ENCODE results near the gene ZW10.
"Not testable (repeated sequence)": the region's sequence is repeated elsewhere in the genome, so short reads cannot be mapped to it uniquely, and the experiment has no call there.

ZW10 gene, protein sequence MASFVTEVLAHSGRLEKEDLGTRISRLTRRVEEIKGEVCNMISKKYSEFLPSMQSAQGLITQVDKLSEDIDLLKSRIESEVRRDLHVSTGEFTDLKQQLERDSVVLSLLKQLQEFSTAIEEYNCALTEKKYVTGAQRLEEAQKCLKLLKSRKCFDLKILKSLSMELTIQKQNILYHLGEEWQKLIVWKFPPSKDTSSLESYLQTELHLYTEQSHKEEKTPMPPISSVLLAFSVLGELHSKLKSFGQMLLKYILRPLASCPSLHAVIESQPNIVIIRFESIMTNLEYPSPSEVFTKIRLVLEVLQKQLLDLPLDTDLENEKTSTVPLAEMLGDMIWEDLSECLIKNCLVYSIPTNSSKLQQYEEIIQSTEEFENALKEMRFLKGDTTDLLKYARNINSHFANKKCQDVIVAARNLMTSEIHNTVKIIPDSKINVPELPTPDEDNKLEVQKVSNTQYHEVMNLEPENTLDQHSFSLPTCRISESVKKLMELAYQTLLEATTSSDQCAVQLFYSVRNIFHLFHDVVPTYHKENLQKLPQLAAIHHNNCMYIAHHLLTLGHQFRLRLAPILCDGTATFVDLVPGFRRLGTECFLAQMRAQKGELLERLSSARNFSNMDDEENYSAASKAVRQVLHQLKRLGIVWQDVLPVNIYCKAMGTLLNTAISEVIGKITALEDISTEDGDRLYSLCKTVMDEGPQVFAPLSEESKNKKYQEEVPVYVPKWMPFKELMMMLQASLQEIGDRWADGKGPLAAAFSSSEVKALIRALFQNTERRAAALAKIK

DNA sequence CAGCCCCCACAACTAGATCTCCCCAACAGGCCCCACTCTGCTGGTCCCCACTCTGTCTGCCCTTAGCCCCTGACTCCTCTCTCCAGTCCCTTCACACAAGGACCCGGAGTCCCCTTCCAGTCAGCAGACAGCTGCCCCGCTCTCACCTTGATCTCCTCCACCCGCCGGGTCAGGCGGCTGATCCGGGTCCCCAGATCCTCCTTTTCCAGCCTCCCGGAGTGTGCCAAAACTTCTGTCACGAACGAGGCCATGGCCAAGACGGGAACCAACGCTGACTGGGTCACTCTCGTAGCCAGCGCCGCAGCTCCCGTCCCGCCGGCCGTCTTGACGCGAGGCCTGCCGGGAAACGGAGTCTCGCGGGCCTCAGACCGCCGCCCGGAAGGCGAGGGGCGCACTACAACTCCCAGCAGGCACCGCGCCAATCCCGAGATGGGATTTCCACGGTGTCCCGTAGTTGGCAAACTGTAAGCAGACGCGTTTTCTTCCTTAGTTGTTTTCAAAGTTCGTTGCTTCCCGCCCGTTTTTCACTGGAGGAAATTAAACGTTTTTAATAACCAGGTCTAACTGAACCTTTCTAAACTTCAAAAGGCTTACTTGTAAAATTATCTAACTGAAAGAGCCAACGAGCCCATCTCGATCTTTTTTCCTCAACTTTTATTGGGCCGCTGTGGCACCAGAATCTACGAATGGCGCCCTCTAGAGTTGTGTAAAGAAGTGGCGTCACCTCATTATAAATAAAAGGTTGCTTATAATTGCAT lies at the start of gene ZW10:
Gene ZW10 (minus strand): TSS at position 277 of the 758 bp plus-strand sequence. CDS start 26 bp downstream, at position 251.
- peak; percentile 97 for DNase-seq (ENCODE audit: low spot score)

DNA sequence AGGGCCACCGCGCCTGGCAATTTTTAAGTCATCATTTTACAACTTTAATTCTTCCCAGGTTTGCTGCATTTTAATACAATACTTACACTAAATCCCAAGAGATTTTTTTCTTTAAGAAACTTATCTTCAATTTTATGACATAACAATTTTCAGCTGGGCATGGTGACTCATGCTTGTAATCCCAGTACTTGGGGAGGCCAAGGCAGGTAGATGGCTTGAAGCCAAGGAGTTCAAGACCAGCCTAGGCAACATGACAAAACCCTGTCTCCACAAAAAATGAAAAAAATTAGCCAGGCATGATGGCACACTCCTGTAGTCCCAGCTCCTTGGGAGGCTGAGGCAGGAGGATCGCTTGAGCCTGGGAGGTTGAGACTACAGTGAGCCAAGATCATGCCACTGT lies 44.9 kb upstream of the ZW10 start:
- DNase-seq (ENCODE audit: low spot score), result no peak

DNA sequence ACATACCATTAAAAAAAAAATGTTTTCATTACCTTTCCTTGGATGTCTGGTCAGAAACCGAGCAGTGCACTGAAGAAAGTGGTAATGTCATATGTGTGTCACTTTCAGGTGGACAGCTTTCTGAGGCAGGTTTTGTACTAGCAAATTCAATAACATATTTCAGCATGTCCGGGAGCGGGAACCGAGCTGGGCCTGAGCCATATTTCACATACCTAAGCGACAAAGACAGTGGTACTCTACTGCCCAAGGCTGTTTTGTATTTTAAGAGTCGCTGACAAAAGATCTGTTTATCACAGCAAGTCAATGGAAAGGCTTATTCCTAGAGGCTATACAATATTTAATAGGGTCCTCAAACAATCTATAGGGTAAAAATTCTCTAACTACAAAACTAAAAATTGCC lies 44.1 kb upstream of the ZW10 start:
- no peak for DNase-seq (ENCODE audit: low spot score)

DNA sequence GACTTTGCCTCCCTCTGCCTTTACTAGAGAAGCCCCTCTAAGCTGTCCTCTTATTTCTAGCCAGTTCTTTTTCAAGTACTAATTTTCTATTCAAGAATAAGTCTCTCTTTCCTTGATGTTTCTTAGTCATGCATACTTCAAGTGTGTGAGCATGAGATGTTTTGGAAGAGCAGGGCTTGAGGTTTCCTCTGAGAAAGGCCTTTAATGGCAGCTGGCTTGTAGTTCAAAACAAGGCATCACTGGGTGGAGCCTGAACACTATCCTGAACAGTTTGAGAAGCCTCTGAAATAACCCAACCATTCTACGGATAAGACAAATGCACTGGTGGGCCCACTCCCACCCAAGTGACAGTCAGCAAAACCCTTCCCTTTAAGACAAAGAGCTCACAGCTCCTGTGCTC lies 43.7 kb upstream of the ZW10 start:
- peak; percentile 6 for DNase-seq (ENCODE audit: low spot score)

DNA sequence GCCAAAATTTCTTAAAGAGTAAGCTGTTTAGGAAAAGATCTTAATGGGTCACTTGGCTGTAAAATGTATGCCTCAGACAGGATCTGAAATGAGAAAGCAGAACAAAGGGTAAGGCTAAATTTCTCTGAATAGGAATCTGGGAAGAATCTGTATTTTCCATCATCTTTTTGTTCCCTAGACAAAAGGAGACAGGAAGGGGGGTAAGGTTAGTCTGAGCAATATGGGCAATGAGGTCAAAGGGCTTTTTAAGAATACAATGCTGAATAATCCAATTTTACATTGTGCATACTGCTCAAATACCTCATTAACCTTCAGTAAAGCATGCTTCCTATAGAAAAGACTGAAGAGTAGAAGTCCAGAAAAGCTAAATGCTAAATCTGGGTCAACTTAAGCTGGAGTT lies 40.7 kb upstream of the ZW10 start:
- DNase-seq (ENCODE audit: low spot score), result no peak

DNA sequence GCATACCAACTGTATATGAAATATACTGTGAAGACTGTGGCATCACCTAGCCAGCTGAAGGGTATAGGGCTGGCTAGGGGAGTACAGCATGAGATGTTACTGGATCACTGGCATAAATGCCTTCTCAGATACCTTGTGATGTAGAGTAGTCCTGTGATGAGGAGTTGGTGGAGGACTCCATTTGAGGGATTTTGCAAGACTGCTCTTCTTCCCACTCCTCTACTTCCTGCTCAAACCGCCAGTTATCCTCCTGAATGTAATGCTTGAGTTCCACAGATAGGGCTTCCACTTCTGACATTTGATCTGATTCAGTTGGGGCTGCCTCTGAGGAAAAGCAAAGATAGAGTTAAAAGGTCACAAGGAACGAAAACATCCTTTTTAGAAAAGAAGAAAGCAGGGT lies 35.4 kb upstream of the ZW10 start:
- DNase-seq (ENCODE audit: low spot score), result no peak

DNA sequence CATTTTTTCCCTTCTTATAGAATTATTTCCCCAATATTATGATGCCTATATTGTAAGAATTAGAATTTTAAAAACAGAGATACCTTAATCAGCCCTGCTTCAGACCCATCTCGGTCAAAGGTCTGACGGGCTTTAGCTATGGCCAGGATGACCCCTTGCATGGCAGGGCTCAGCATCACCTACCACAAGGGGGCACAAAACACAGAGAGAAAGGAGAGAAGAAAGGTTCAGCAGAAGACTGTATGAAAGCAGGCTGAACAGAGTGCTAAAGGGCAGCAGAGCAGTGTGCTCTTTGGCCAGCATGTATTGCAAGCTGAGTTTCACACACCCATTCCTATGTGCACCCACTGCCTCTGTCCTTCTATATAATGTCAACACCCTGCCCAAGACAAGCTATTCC lies 32.9 kb upstream of the ZW10 start:
- peak; percentile 13 for DNase-seq (ENCODE audit: low spot score)

DNA sequence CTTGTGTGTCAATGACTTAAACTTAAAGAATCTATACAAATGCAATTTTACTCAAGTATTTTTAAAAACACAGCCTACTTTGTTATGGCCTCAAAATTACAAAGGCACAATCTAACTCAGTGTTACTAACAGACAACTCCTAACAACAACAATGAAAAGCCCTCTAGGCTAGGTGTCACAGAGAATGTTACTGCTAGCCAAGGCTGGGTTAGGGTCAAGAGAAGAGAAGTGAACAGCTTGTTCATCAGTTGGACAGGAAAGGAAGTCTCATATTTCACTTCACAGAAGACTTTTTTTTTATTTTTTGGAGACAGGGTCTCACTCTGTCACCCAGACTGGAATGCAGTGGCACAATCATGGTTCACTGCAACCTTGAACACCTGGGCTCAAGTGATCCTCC lies 32.1 kb upstream of the ZW10 start:
- no peak for DNase-seq (ENCODE audit: low spot score)

DNA sequence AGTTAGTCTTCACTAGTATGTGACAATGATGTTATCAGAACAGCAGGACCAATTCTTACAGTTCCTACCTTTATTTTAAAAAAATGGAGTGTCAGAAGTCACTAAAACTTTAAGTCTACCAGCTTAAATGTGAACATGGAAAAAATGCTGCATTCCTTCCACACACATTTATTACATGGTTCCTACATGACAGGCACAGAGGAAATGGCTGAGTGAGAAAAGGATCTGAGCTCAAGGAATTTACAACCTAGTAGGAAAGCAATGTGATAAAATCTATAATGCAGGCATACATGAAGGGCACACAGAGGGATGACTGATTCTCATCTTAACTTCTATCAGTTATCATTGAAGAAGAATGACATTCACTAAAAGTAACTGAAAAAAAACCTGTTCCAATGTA lies 29.1 kb upstream of the ZW10 start:
- no peak for DNase-seq (ENCODE audit: low spot score)

DNA sequence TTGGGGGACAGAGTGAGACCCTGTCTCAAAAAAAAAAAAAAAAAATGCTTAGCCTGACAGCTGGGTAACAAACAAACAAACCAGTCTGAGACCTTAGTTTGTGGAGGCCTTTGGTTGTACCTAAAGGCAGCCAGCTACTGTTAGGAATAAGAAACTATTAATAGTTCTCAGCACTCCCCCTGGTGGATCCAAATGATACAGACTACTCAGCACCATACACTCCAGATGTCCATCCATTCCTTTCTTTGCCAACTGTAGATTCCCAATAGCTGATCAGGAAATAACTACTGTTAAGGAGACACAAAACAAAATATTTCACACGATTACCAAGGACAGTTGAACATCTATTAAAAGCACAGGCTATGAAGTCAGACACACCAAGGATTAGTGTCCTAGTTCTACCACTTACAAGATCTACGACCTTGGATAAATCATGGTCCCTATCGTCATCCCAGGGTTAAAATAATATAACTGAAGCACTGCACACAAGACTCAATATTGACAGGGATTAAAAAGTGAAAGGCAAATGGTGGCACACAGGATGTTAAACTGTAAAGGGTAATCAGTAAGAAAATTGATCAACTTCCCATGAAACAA lies 23.3 kb upstream of the ZW10 start:
- DNase-seq (ENCODE audit: low spot score), result peak; percentile 79

DNA sequence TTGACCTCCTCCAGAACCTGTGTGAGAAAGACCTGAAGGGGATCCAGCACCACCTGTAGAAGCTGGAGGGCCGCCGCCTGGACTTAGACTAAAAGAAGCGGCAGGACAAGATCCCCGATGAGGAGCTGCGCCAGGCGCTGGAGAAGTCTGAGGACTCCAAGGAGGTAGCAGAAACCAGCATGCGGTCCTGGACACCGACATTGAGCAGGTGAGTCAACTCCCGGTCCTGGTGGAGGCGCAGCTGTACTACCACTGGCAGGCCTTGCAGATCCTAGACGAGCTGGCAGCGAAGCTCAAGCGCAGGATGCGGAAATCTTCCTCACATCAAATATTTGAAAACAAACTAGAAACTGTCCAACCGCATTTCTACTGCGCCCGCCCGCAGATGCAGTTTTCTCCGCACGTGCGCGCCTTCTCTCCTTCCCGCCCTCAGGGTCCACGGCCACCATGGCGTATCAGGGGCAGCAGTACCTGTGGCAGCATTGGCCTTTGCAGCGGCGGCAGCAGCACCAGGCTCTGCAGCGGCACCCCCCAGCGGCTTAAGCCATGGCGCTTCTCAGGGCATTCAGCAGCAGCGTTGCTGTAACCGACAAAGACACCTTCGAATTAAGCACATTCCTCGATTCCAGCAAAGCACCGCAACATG lies 16.3 kb upstream of the ZW10 start:
- DNase-seq (ENCODE audit: low spot score), result no peak

DNA sequence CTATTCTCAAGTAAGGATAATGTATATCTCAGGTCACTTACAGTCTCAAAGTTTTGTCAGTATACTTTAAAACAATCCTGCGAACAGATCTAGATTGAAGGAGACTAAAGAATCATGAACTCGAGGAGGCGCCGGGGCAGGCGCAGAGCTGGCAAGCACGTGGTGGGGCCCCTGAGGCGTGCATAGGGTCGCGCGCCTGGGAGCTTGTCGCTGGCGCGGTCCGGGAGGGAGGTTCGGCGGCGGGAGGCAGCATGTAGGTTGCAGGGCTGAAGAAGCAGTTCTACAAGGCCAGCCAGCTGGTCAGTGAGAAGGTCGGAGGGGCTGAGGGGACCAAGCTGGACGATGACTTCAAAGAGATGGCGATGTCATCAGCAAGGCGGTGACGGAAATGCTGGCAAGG lies 15.5 kb upstream of the ZW10 start:
- not testable (repeated sequence) for DNase-seq (ENCODE audit: low spot score)

DNA sequence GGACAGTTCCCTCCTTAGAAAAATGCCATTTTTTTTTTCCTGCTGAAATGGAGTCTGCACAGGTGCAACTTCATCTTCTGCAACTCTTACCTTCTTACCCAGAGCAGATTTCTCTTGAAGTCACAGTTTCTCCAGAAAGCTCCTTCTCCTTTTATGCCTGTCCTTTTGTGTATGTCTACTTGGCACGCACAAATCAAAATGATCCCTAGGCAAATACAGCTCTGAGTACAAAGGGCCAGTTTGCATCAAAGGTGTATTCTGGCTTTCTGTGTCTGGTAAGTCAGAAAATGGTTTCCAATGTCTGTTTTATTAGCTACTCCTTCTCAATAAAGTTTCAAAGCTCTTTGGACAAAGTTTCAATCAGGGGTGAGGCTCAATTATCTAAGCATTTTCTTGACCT lies 8.6 kb upstream of the ZW10 start:
- DNase-seq (ENCODE audit: low spot score), result no peak

DNA sequence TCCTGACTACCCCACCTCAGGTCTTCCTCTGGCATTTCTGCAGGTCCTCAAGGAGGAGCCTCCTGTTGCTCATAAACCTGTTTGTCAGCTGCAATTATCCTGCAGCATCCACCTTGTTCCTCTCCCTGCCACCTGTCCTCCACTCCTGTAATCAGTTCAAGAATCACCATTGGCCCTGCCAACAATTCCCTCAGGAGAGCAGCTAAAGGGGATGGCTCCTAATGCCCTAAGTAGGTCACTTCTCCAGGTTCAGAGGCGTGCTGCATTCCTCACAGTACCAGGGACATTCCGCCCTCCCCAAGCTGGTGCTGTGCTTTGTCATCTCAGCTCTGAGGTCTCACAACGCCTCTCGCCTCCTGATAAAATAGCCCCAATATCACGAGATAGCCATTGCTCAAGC lies 8.2 kb upstream of the ZW10 start:
- no peak for DNase-seq (ENCODE audit: low spot score)

DNA sequence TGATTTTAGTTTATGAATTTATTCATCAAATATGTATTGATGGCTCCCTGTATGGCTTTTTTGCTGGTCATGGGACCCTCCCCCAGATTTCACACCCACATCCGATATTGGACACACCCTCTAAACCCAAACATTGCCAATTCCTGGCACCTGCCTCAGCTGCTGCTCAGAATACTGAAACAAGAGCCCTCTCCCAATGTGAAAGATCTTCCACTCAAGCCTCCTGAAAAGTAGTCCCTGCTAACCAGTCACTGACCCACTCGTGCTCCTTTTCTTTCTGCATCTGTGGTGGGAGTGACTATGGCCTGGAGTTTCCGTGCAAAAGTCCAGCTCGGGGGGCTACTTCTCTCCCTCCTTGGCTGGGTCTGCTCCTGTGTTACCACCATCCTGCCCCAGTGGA lies 6.0 kb upstream of the ZW10 start, which contains the start of gene CLDN25:
Gene CLDN25 (plus strand): TSS at position 301 of the 400 bp plus-strand sequence. CDS start 0 bp downstream, at position 301.
- DNase-seq (ENCODE audit: low spot score), result no peak

DNA sequence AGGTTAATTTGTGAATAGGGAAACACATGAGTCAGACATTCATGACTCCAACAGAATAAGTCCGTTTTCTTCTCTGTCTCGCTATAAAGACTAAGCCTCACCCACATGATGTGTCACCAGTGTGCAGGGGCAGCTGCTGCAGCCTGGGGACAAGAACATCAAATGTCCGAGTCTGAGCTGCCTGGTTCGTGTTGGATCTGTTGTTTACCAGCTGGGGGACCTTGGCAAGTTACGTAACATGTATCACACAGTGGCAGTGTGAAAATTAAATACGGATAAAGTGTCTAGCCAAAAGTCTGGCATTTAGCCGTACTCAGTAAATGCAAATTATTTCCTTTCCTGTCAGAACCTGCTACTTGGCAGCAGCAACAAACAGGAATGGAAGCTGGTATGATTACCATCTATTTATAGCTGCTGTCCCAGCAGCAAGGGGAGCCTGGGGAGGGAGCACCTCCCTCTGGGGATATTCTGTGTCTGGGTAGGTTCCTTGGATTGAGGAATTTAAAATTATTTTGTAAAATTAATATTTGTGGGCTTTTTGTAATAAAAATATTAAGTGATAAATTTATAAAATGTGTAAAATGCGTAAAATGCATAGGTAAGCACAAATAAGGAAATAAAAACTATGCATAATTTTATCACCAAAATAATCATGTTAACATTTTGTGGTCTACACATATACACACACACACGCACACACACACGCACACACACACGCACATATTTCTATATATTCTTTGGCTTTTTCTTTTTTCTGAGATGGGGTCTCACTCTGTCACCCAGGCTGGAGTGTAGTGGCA lies 4.8 kb upstream of the ZW10 start:
- DNase-seq (ENCODE audit: low spot score), result peak; percentile 32

DNA sequence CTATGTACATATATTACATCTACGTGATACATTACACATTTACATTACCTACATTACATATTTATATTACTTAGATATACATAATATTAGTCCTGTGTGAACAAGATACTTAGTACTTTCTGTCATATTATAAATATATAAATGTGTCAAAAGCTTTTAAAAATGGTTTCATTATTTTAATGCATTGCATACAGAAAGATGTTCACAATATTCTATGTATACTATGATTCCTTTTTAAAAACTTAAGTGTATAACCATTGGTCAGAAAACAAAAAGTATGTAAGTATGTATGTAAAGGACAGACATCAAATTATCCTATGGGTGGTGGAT lies 647 bp upstream of the ZW10 start:
- DNase-seq (ENCODE audit: low spot score), result no peak

DNA sequence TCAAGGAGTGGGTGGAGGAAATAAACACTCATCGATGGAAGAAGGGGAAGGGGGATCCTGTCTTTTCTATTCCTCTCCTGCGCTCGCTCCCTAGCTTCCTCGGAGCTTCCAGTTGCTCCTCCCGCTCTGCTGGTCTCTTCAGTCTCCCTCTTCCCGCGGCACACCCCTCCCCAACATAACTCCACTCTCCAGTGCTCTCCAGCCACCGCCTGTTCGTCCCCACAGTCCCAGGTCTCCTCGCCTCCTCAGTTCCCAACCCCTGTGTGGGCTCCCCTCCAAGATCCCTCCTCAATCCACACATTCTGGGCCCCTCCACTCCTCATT lies 438 bp downstream of the ZW10 start:
- peak; percentile 51 for DNase-seq (ENCODE audit: low spot score)

DNA sequence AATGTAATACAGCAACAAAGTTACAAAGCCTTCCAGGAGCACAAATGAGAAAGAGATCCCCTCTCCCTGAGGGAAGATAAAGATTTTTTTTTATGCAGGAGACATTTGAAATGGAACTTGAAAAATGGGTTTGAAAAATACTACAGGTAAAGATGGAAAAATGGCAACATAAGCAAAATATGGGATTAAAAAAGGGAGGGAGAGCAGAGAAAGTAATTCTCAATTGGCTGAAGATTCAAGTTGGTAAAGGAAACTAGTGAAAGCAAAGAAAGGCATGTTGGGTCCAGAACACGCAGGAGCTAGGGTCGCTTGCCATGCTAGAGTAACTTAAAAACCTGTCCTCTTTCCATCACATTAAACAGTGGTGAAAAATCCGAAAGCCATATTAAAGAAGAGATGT lies 1.5 kb downstream of the ZW10 start:
- no peak for DNase-seq (ENCODE audit: low spot score)

DNA sequence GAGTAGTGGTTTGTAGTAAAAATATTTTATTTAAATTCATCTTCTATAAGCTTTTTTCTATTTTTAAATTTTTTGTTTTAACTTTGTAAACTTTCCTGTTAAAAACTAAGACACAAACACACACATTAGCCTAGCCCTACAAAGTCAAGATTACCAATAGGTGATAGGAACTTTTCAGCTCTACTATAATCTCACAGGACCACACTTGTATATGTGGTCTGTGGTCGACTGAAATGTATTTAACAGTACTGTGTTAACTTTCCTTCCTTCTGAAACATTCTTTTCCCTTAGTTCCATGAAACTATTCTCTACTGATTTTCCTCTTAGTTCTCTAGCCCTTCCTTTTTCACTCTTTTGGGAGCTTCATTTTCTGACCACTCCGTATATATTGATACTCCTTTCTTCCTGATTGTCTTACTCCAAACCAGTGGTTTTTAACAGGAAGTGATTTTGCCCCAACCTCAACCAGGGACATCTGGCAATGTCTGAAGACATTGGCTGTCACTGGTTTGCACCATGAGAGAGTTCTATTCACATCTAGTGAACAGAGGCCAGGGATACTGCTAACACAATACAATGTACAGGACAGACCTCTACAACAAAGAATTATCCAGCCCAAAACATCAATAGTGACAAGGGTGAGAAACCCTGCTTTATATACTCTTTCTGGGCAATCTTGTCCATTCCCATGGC lies 8.8 kb downstream of the ZW10 start:
- no peak for DNase-seq (ENCODE audit: low spot score)

DNA sequence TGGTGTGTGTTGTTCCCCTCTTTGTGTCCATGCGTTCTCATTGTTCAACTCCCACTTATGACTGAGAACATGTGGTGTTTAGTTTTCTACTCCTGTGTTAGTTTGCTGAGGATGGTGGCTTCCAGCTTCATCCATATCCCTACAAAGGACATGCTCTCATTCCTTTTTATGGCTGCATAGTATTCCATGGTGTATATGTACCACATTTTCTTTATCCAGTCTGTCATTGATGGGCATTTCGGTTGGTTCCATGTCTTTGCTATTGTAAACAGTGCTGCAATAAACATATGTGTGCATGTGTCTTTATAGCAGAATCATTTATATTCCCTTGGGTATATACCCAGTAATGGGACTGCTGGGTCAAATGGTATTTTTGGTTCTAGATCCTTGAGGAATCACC lies 10.5 kb downstream of the ZW10 start:
- not testable (repeated sequence) for DNase-seq (ENCODE audit: low spot score)
